ENCODE measurements around the gene REXO1.
"Not testable (repeated sequence)": the region's sequence is repeated elsewhere in the genome, so short reads cannot be mapped to it uniquely, and the experiment has no call there.

REXO1 gene, protein sequence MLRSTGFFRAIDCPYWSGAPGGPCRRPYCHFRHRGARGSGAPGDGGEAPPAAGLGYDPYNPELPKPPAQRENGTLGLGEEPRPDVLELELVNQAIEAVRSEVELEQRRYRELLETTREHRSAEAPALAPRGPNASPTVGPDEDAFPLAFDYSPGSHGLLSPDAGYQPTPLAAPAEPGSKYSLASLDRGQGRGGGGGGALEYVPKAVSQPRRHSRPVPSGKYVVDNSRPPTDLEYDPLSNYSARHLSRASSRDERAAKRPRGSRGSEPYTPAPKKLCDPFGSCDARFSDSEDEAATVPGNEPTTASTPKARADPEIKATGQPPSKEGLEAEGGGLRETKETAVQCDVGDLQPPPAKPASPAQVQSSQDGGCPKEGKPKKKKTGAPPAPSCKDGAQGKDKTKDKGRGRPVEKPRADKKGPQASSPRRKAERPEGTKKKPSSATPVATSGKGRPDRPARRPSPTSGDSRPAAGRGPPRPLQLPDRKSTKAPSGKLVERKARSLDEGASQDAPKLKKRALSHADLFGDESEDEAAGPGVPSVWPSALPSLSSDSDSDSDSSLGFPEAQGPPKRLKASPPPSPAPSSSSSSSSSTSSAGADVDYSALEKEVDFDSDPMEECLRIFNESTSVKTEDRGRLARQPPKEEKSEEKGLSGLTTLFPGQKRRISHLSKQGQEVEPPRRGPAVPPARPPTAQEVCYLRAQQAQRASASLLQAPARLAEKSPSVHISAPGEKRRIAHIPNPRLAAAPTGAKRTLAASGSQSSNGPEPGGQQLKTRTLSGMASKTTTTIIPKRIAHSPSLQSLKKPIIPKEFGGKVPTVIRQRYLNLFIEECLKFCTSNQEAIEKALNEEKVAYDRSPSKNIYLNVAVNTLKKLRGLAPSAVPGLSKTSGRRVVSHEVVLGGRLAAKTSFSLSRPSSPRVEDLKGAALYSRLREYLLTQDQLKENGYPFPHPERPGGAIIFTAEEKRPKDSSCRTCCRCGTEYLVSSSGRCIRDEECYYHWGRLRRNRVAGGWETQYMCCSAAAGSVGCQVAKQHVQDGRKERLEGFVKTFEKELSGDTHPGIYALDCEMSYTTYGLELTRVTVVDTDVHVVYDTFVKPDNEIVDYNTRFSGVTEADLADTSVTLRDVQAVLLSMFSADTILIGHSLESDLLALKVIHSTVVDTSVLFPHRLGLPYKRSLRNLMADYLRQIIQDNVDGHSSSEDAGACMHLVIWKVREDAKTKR

GRCh38 chr19:1848399-1849131 lies at the start of gene REXO1:
TSS of gene REXO1 (minus strand) at chr19:1848483. CDS start at chr19:1848358, 125 bp downstream.
- DNase-seq = peak; percentile 95

GRCh38 chr19:1896508-1896907 lies 48.2 kb upstream of the REXO1 start:
- DNase-seq = no peak

DNA sequence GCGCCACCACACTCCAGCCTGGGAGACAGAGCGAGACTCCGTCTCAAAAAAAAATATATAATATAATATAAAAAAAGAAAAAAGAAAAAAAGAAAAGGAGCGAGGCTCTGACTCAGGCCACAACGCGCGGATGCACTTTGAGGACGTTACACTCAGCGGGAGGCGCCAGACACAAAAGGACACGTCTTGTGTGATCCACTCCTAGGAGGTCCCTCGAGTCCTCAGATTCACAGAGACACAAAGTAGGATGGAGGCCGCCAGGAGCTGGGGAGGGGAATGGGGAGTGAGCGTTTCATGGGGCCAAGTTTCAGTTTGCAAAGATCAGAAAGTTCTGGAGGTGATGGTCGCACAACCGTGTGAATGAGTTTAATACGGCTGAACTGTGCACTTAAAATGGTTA lies 45.5 kb upstream of the REXO1 start:
- DNase-seq = no peak

DNA sequence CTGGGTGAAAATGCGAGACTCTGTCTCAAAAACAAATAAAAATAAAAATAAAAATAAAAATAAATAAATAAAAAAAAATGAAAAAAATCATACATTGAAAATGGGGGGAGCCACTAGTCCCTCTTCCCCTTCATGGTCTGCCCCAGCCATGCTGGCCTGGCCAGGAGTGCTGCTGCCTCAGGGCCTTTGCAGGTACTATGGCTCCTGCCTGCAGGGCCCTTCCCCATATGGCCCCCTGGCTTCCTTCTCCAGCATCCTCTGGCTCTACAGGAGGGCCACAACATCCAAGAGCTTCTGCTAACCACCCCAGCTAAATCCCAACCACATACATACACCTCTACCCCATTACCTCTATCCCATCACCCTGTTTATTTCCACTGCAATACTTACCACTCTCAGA lies 41.6 kb upstream of the REXO1 start:
- no peak for DNase-seq

- DNase-seq = no peak
Observed at GRCh38 chr19:1888385-1888784, 40.1 kb upstream of the REXO1 start.

DNA sequence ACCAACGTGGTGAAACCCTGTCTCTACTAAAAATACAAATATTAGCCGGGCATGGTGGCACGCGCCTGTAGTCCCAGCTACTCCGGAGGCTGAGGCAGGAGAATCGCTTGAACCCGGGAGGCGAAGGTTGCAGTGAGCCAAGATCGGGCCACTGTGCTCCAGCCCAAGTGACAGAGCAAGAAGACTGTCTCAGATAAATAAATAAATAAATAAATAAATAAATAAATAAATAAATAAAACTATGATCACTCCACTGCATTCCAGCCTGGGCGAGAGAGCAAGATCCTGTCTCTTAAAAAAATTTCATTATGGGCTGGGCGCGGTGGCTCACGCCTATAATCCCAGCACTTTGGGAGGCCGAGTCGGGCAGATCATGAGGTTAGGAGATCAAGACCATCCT lies 38.1 kb upstream of the REXO1 start:
- DNase-seq = not testable (repeated sequence)

- DNase-seq = peak; percentile 86
Observed at GRCh38 chr19:1885398-1886119, 37.3 kb upstream of the REXO1 start, which contains the start of gene ABHD17A. TSS of gene ABHD17A (minus strand) at chr19:1885496. CDS start at chr19:1881566, 3,930 bp downstream.

GRCh38 chr19:1884719-1885334 lies 36.5 kb upstream of the REXO1 start:
- no peak for DNase-seq

GRCh38 chr19:1884291-1884718 lies 36.0 kb upstream of the REXO1 start:
- DNase-seq = no peak

- no peak for DNase-seq
Observed at GRCh38 chr19:1883784-1884183, 35.5 kb upstream of the REXO1 start.

GRCh38 chr19:1882786-1883692 lies 34.8 kb upstream of the REXO1 start:
- DNase-seq = no peak

DNA sequence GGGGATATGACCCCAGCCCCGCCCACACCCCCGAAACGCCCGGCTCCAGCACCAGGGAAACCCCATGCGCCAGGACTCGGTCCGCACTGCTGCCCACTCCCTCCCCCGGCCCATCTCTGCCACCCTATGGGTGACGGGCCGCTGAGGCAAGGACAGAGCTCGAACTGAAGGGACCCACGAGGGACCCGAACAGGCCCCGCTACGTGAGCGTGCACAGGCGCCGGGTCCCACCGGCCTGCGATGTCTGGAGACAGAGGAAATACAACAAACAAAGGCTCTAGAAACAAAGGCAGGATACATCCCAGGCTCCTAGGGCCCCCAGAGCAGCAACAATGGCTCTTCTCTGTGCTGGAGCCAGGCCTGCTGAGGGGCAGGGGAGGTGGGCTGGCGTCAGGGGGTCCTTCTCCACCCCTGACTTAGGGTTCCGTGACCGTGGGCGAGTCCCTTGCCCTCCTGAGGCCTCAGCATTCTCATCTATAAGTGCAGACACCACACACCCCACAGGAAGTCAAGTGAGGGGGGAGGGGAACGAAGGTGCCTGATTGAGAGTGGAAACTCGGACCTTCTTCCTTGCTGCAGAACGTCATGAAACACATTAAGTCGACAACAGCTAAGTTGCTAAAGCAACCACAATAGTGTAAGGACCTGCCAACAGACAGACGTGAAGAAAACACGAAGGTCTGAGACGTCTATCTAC lies 34.0 kb upstream of the REXO1 start:
- no peak for DNase-seq

- not testable (repeated sequence) for DNase-seq
Observed at GRCh38 chr19:1881393-1882088, 33.3 kb upstream of the REXO1 start.

GRCh38 chr19:1880611-1881392 lies 32.5 kb upstream of the REXO1 start:
- DNase-seq = no peak

GRCh38 chr19:1879982-1880381 lies 31.7 kb upstream of the REXO1 start:
- DNase-seq = not testable (repeated sequence)

DNA sequence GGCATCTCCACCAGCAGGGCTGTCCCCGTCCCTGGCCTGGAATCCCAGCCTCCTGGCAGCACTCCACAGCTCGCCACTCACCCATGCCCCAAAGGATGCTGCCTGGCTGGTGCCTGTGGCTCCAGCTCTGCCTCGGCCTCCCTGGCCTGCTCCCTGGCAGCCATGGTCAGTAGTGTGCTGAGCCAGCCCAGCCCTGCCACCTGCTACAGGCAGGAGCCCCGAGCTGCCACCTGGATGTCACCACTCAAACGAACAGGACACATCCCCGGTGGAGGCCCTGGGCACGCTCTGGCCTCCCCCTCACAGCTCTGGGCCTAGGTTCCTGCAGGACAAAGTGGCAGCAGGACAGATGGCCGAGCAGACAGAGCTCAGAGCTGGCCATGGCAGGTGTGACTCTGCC lies 30.3 kb upstream of the REXO1 start:
- not testable (repeated sequence) for DNase-seq

- DNase-seq = not testable (repeated sequence)
Observed at GRCh38 chr19:1877280-1877660, 29.0 kb upstream of the REXO1 start.

Measured in NCI-H1436 (cell line).